ENCODE measurements around the gene USP13.

USP13 gene

DNA sequence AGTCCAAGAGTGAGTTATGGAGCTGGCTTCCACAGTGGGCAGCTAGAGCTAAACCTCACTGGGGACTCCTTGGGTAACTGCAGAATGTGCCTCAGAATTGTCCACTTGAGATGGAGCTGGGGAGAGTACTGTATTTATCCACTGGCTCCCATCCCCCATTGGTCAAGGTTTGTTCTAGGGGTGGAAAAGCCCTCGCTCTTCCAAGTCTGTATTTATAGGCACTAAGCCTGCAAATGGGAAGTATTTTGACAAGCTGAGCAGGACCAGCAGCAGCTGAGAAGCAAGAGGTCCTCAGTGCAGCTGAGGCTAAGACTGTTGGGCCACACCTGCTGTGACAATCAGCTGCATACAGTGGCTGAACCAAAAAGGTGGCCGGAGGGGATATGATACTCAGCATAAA lies 5.8 kb downstream of the USP13 start:
- TF ChIP-seq, protein P1, sequence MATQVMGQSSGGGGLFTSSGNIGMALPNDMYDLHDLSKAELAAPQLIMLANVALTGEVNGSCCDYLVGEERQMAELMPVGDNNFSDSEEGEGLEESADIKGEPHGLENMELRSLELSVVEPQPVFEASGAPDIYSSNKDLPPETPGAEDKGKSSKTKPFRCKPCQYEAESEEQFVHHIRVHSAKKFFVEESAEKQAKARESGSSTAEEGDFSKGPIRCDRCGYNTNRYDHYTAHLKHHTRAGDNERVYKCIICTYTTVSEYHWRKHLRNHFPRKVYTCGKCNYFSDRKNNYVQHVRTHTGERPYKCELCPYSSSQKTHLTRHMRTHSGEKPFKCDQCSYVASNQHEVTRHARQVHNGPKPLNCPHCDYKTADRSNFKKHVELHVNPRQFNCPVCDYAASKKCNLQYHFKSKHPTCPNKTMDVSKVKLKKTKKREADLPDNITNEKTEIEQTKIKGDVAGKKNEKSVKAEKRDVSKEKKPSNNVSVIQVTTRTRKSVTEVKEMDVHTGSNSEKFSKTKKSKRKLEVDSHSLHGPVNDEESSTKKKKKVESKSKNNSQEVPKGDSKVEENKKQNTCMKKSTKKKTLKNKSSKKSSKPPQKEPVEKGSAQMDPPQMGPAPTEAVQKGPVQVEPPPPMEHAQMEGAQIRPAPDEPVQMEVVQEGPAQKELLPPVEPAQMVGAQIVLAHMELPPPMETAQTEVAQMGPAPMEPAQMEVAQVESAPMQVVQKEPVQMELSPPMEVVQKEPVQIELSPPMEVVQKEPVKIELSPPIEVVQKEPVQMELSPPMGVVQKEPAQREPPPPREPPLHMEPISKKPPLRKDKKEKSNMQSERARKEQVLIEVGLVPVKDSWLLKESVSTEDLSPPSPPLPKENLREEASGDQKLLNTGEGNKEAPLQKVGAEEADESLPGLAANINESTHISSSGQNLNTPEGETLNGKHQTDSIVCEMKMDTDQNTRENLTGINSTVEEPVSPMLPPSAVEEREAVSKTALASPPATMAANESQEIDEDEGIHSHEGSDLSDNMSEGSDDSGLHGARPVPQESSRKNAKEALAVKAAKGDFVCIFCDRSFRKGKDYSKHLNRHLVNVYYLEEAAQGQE (IDR thresholded peaks at IDR 0.05; ENCODE audit: low read depth), result no peak
- TF ChIP-seq ZBTB7A (IDR thresholded peaks at IDR 0.05; ENCODE audit: low read depth) (no peak), FOXM1 (IDR thresholded peaks at IDR 0.05; ENCODE audit: borderline replicate concordance, low read depth) (no peak), EGR1 (IDR thresholded peaks at IDR 0.05) (no peak), EP300 (IDR thresholded peaks at IDR 0.05; ENCODE audit: borderline replicate concordance) (no peak), TCF12 (IDR thresholded peaks at IDR 0.05; ENCODE audit: low read depth) (no peak), RAD21 (IDR thresholded peaks at IDR 0.05; ENCODE audit: low read depth) (no peak), TAF1 (IDR thresholded peaks at IDR 0.05; ENCODE audit: low read depth) (no peak), USF1 (IDR thresholded peaks at IDR 0.05) (no peak), CEBPB (IDR thresholded peaks at IDR 0.05) (no peak), CREB1 (IDR thresholded peaks at IDR 0.05; ENCODE audit: low read depth) (no peak), YY1 (IDR thresholded peaks at IDR 0.05; ENCODE audit: low read depth) (no peak), TEAD4 (IDR thresholded peaks at IDR 0.05) (no peak), NFIC (IDR thresholded peaks at IDR 0.05) (no peak)
- TF ChIP-seq, protein P2, sequence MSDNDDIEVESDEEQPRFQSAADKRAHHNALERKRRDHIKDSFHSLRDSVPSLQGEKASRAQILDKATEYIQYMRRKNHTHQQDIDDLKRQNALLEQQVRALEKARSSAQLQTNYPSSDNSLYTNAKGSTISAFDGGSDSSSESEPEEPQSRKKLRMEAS (IDR thresholded peaks at IDR 0.05), result no peak

GRCh38 chr3:179660872-179661271 lies 8.0 kb downstream of the USP13 start:
- TF ChIP-seq TAF1 (IDR thresholded peaks at IDR 0.05; ENCODE audit: low read depth), result no peak

- TF ChIP-seq YY1 (IDR thresholded peaks at IDR 0.05; ENCODE audit: low read depth) (no peak), TCF12 (IDR thresholded peaks at IDR 0.05; ENCODE audit: low read depth) (no peak), USF1 (IDR thresholded peaks at IDR 0.05) (no peak), TAF1 (IDR thresholded peaks at IDR 0.05; ENCODE audit: low read depth) (no peak), ZBTB7A (IDR thresholded peaks at IDR 0.05; ENCODE audit: low read depth) (no peak), FOXM1 (IDR thresholded peaks at IDR 0.05; ENCODE audit: borderline replicate concordance, low read depth) (no peak), NFIC (IDR thresholded peaks at IDR 0.05) (no peak), EGR1 (IDR thresholded peaks at IDR 0.05) (no peak), RAD21 (IDR thresholded peaks at IDR 0.05; ENCODE audit: low read depth) (no peak), EP300 (IDR thresholded peaks at IDR 0.05; ENCODE audit: borderline replicate concordance) (no peak), TEAD4 (IDR thresholded peaks at IDR 0.05) (no peak), CEBPB (IDR thresholded peaks at IDR 0.05) (no peak), CREB1 (IDR thresholded peaks at IDR 0.05; ENCODE audit: low read depth) (no peak)
- TF ChIP-seq, protein P1 (IDR thresholded peaks at IDR 0.05; ENCODE audit: low read depth), result no peak
- TF ChIP-seq, protein P2 (IDR thresholded peaks at IDR 0.05), result no peak
Observed at GRCh38 chr3:179661777-179662176, 8.9 kb downstream of the USP13 start.

GRCh38 chr3:179663093-179663492 lies 10.3 kb downstream of the USP13 start:
- TF ChIP-seq CREB1 (IDR thresholded peaks at IDR 0.05; ENCODE audit: low read depth) (no peak), TEAD4 (IDR thresholded peaks at IDR 0.05) (no peak), ZBTB7A (IDR thresholded peaks at IDR 0.05; ENCODE audit: low read depth) (no peak), CEBPB (IDR thresholded peaks at IDR 0.05) (no peak), EGR1 (IDR thresholded peaks at IDR 0.05) (no peak), YY1 (IDR thresholded peaks at IDR 0.05; ENCODE audit: low read depth) (no peak), USF1 (IDR thresholded peaks at IDR 0.05) (no peak), NFIC (IDR thresholded peaks at IDR 0.05) (no peak), RAD21 (IDR thresholded peaks at IDR 0.05; ENCODE audit: low read depth) (no peak), TCF12 (IDR thresholded peaks at IDR 0.05; ENCODE audit: low read depth) (no peak), TAF1 (IDR thresholded peaks at IDR 0.05; ENCODE audit: low read depth) (no peak)
- TF ChIP-seq, protein P1 (IDR thresholded peaks at IDR 0.05; ENCODE audit: low read depth), result no peak

Measured in Ishikawa (cell line).